ENCODE results near the gene PTPN5.

PTPN5 gene

DNA sequence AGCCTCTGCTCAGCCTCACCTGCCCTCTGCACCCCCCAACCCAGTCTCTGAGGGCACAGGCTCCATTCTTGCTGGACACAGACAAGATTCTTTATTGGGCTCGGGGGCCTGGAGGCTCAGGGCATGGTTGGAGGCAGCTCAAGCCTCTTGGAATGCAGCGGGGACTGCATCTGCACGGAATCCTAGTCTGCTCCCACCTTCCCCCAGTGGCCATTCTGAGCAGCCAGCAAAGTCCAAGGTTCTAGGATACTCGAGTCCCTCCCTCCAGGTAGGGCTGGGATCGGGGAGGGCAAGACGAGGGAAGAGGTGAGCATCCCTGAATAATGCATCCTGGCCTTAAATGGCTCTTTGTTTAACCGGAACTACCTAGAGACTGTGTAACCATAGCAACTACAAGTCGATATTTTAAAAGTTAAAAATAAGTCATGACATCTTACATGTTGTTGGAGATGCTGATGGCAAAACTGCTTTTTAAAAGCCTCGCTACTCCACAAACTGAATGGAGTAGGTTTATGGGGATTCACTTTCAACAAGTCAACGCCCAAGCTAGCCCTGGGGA lies 54.9 kb downstream of the PTPN5 start:
- H3K27me3 ChIP-seq (ENCODE audit: insufficient read depth, low read length, poor library complexity): no peaks in the 10 kb centered on the region
- DNase-seq: no peak
- TF ChIP-seq, protein P1, sequence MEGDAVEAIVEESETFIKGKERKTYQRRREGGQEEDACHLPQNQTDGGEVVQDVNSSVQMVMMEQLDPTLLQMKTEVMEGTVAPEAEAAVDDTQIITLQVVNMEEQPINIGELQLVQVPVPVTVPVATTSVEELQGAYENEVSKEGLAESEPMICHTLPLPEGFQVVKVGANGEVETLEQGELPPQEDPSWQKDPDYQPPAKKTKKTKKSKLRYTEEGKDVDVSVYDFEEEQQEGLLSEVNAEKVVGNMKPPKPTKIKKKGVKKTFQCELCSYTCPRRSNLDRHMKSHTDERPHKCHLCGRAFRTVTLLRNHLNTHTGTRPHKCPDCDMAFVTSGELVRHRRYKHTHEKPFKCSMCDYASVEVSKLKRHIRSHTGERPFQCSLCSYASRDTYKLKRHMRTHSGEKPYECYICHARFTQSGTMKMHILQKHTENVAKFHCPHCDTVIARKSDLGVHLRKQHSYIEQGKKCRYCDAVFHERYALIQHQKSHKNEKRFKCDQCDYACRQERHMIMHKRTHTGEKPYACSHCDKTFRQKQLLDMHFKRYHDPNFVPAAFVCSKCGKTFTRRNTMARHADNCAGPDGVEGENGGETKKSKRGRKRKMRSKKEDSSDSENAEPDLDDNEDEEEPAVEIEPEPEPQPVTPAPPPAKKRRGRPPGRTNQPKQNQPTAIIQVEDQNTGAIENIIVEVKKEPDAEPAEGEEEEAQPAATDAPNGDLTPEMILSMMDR (IDR thresholded peaks at IDR 0.05; ENCODE audit: borderline replicate concordance, extremely low read depth, low read length, poor library complexity, severe bottlenecking): no peak
- no peak for TF ChIP-seq EZH2 (IDR thresholded peaks at IDR 0.05; ENCODE audit: borderline replicate concordance, low read depth, low read length, severe bottlenecking)

DNA sequence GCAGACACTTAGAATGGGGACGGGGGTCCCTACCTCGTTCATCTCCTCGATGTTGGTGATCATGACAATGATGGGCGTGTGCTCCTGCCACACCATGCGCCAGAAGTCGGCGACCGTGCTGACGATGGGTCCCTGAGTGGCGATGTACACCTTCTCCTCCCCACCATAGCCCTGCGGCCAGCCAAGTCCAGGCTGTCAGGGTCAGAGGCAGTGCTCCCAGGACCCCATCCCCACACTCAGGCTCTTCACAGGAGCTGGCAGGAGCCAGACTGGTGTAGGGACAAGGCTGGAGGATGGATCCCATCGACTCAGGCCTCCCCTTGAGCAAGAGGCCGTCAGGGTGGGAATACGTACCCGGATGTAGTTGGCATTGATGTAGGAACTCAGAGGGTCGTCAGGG lies 58.4 kb downstream of the PTPN5 start:
- Histone ChIP-seq H2AFZ (ENCODE audit: low read depth, low read length) (no peak overlapping the region), H3K4me1 (ENCODE audit: insufficient read depth, low read length) (peaks cover 7% of the 10 kb centered on the region; the same call in 1 of the 2 replicates), H3K36me3 (ENCODE audit: insufficient read depth, low read length) (no peaks in the 10 kb centered on the region), H3K27me3 (ENCODE audit: insufficient read depth, low read length, poor library complexity) (peaks cover 2% of the 10 kb centered on the region), H3K27ac (ENCODE audit: low read length) (no peak overlapping the region), H3K9ac (ENCODE audit: low read depth, low read length) (no peak overlapping the region), H3K4me3 (ENCODE audit: low read depth in 1 of 2, low read length in 2 of 2) (no peak overlapping the region), H3K79me2 (ENCODE audit: insufficient read depth, low read length) (no peaks in the 10 kb centered on the region), H4K20me1 (ENCODE audit: insufficient read depth, low read length) (no peaks in the 10 kb centered on the region), H3K9me3 (ENCODE audit: insufficient read depth, low read length, severe bottlenecking) (no peaks in the 10 kb centered on the region), H3K4me2 (ENCODE audit: insufficient read depth, low read length) (no peak overlapping the region)
- no peak for DNase-seq
- no peak for TF ChIP-seq EZH2 (IDR thresholded peaks at IDR 0.05; ENCODE audit: borderline replicate concordance, low read depth, low read length, severe bottlenecking)
- TF ChIP-seq, protein P1 (IDR thresholded peaks at IDR 0.05; ENCODE audit: borderline replicate concordance, extremely low read depth, low read length, poor library complexity, severe bottlenecking): no peak
- ATAC-seq (ENCODE audit: insufficient read depth, low read depth): no peak

More for the DNA sequence above, 54.9 kb downstream of the PTPN5 start:
- Histone ChIP-seq H3K9me3 (ENCODE audit: insufficient read depth, low read length, severe bottlenecking) (no peaks in the 10 kb centered on the region), H2AFZ (ENCODE audit: low read depth, low read length) (no peak overlapping the region), H3K4me1 (ENCODE audit: insufficient read depth, low read length) (peaks cover 3% of the 10 kb centered on the region; the same call in 1 of the 2 replicates), H3K36me3 (ENCODE audit: insufficient read depth, low read length) (no peaks in the 10 kb centered on the region), H4K20me1 (ENCODE audit: insufficient read depth, low read length) (no peaks in the 10 kb centered on the region), H3K9ac (ENCODE audit: low read depth, low read length) (no peak overlapping the region), H3K4me2 (ENCODE audit: insufficient read depth, low read length) (no peak overlapping the region), H3K27ac (ENCODE audit: low read length) (no peak overlapping the region), H3K4me3 (ENCODE audit: low read depth in 1 of 2, low read length in 2 of 2) (no peak overlapping the region), H3K79me2 (ENCODE audit: insufficient read depth, low read length) (no peaks in the 10 kb centered on the region)
- ATAC-seq (ENCODE audit: insufficient read depth, low read depth): no peak

DNA sequence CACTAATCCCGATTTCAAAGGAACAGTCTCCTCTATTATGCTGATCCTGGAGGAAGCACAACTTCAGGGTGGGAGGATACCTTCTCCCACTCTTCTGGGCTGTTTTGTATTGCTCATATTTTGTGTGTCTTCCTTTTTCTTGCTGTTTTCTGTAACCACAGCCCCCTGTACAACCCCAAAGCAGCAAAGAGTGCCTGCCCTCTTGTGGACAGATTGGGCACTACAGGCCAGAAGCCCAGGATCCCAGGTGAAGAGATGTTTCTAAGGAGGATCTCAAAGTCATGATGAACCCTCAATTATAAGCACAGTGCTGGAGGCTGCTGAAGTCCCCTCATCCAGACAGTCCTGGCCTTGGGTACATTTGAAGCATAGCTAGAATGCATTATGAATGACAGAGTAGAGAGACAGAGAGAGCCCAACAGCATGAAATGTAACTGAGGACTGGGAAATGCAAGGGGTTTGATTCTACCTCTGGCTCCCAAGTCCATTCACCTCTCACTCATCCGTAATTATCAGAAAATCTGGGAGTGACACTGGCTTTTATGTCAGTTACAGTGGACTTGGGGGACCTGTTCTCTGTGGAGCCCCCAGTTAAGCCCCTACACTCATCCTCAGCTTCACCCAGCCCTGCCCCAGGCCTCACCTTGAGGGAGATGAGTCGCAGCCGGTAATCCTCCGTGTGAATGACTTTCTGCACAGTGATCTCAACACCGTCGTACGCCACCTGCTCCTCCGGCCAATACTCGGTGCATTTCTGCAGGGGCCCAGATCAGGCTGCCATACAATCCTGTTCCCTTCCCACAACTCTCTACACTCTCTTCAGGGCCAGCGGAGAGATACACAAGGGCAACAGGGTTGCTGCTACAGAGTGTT lies 59.4 kb downstream of the PTPN5 start:
- Histone ChIP-seq H3K4me3 (ENCODE audit: low read depth in 1 of 2, low read length in 2 of 2) (no peak overlapping the region), H3K4me2 (ENCODE audit: insufficient read depth, low read length) (no peak overlapping the region), H4K20me1 (ENCODE audit: insufficient read depth, low read length) (no peaks in the 10 kb centered on the region), H3K9ac (ENCODE audit: low read depth, low read length) (no peak overlapping the region), H3K9me3 (ENCODE audit: insufficient read depth, low read length, severe bottlenecking) (no peaks in the 10 kb centered on the region), H3K4me1 (ENCODE audit: insufficient read depth, low read length) (peaks cover 13% of the 10 kb centered on the region), H3K27ac (ENCODE audit: low read length) (no peak overlapping the region), H2AFZ (ENCODE audit: low read depth, low read length) (peak overlapping the region; percentile 70), H3K79me2 (ENCODE audit: insufficient read depth, low read length) (no peaks in the 10 kb centered on the region), H3K27me3 (ENCODE audit: insufficient read depth, low read length, poor library complexity) (peaks cover 2% of the 10 kb centered on the region), H3K36me3 (ENCODE audit: insufficient read depth, low read length) (no peaks in the 10 kb centered on the region)
- peak; percentile 73 for DNase-seq
- TF ChIP-seq, protein P1 (IDR thresholded peaks at IDR 0.05; ENCODE audit: borderline replicate concordance, extremely low read depth, low read length, poor library complexity, severe bottlenecking): peak; percentile 99
- no peak for TF ChIP-seq EZH2 (IDR thresholded peaks at IDR 0.05; ENCODE audit: borderline replicate concordance, low read depth, low read length, severe bottlenecking)
- ATAC-seq (ENCODE audit: insufficient read depth, low read depth): peak; percentile 79

Data from DND-41 (cell line).